ENCODE results near the gene CWC27.

CWC27 gene

GRCh38 chr5:65009207-65009606, 240.5 kb downstream of the CWC27 start:
- no peak for DNase-seq

DNA sequence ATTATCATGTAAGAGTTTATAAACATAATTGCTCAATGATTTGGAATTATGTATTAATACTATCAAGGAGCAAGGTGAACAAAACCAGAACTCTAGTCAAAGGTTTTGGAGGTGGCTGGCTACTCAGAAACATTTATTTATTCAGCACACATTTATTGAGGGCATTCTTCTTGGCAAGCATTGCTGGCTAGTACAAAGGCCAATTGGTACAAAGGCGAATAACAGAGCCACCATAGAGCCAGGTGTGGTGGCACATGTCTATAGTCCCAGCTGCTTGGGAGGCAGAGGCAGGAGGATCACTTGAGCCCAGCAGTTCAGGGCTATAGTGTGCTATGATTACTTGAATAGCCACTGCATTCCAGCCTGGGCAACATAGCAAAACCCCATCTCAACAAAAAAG, 242.1 kb downstream of the CWC27 start:
- DNase-seq: no peak

DNA sequence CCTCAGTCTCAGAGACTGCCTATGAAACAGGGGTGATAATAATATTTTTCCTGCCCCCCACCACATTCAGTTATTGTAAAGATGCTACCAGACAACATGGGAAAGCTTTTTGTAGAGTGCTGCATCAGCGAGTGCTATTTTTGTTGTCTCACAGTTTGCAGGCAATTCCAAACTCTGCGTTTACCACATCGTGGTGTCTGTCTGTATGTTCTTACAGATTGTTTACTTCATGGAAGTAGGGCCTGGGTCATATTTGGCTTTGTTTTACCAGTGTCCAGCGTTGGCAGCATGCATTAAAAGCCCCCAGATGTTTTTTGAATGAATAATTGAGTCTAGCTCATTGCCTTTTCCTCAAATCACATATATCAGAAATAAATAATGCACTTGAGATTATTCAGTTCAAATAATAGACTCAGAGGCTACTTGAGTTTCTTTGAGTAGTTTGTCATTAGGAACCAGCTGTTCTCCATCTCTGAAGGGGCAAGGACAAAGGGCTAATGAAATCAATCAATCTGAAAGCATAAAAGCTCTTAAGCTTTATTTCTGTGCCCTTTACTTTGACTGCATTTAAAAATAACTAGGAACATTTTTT, 243.7 kb downstream of the CWC27 start:
- DNase-seq: no peak

DNA sequence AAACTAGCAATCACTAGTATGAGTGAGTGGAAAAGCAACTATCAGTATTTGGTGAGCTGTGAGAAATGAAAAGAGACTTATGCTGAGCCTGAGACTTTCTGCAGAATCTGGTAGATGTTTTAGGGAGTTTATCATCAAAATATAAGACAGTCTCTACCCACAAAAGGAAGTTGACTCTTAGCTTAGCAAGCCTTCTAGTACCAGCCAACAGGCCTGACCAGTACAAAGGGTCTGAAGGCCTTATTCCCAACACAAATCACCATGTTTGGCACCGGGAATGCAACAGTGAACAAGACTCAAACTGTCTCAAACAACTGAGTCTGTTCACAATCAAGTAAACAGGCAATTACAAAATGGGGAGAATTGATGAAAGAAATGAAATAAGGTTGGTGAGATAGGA, 244.4 kb downstream of the CWC27 start:
- DNase-seq: peak; percentile 45

GRCh38 chr5:65014769-65015168, 246.0 kb downstream of the CWC27 start:
- DNase-seq: no peak

- no peak for DNase-seq
Measured at GRCh38 chr5:65015767-65016166, 247.0 kb downstream of the CWC27 start.

DNA sequence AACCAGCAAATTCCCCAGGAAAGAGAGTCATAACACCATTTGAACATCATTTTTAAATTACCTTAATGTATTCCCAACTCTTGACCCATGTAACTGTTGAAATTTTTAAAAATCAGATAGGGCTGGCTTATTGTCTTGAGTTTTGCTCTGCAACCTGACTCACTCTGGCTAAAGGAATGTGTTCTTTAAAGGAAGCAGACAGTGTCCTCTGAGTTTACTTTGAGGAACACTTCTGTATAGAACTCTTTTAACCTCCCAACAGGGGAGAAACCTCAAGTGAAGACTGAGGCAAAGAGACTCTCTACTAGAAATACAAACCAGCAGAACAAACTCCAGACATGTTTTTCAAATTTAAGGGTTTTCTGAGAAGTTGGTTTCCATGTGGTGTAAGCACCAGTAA, 248.9 kb downstream of the CWC27 start:
- peak; percentile 48 for DNase-seq

DNA sequence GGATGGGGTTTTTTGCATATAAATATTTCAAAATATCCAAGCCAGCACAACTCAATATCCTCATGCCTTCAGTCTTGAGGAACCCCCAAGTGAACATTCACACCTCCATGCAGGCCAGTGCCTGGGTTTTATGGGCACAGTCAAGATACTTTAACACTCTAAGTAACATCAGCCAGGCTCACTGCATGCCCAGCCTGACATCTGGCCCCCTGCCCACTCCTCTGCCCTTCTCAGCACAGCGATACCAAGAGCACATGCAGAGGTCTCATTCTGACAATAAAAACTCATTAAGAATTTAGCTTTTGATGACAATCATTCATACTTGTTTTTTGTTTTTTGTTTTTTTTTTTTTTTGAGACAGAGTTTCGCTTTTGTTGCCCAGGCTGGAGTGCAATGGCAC, 250.0 kb downstream of the CWC27 start:
- DNase-seq: no peak

GRCh38 chr5:65020492-65020891, 251.8 kb downstream of the CWC27 start:
- DNase-seq: peak; percentile 86

DNA sequence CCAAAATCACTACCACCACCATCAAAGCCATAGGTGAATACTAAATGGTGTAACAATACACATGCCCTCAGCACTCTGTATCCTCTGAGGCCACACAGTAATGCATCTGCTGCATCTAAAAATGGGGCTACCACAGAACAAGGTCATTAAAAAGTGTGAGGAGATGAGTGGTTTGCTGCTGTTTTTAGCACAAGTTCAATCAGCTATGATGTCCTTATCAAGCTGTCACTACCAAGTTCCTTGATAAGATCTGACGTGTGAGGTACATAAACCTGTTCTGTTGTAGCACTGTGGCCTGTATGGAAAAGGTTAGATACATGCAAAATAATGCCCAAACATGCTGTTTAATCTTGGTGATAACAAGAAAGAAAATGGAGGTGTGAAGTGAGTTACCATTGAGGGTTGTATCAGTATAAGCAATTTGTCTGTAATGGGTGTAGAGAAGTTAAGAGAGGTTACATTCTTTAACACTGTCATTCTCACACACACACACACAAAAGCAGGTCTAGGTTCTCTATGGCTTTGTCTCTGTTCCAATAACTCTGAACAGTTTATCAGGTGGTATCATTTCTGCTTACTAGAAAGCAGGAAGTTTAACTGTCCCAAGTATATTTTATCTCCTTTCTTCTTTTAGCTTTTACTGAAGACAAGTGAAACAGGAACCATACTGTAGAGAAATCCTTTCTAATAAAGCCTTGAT, 252.9 kb downstream of the CWC27 start:
- no peak for DNase-seq

DNA sequence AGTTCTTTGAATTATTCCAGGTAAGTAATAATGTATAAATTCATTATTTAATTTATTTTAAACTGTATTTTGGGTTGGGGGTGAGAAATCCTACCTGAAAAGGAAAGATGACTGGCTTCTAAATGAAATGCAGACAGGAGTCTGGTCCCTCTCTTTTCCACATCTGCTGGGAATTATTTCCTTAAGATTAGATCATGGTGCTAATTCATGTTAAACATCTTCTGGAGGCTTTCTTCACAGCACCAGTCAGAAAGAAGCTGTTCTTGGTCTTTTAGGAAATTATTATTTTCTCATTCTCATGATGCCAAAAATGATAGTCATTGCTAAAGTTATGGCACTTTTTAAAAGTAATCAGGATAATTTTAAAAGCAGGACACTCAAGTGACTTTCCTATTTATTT, 254.2 kb downstream of the CWC27 start:
- DNase-seq: peak; percentile 22

GRCh38 chr5:65024681-65025080, 256.0 kb downstream of the CWC27 start:
- peak; percentile 29 for DNase-seq

DNA sequence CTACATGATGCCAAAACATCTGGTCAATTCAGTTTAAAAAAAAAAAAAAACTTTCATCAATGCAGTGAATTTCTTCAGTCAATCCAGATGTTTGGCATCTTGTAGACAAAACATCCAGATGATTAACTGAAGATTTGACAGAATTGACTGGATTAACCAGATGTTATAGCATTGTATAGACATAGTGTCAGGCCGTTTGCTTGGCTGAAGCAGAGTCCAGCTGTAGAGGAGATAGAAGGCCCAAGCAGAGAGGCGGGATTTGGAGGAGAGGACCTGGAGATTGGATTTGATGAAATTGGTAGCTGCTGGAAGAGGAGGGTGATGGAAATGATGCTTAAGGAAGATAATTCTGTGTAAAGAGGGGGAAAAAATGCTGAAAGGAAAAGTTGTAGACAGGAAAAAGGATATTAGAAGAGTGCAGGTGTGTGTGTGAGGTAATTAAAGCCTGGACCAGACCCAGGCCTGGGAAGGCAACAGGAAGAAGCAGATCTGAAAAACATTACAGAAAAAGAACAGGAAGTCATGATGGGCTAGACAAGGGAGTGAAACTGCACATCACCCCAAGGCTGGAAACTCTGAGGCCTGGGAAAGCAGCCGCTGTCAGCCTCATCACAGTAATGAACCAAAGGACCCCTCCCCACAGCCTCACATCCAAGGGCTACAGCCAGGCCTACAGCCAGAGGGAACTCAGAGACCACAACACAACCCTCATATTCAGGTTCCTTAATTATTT, 258.3 kb downstream of the CWC27 start:
- DNase-seq: no peak

- peak; percentile 57 for DNase-seq
Measured at GRCh38 chr5:65029178-65029577, 260.4 kb downstream of the CWC27 start.

DNA sequence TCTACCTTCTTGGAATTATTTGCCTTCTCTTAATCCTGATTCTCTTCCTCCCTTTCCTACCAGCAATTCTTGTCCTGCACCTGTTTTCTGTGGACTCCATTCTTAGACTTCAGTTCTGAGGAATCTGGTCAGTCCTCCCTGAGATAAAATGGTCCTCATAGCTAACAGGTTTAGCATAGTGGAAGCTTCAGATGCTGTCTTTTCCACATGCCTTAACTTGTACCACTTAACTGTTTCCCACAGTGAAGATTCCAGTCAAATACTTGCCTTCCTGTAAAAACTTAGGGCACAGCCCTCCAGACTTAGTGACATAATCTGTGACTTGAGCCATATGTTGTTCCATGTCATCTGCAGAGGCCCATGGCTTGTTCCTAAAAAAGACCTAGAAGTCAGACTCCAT, 261.3 kb downstream of the CWC27 start:
- DNase-seq: no peak

DNA sequence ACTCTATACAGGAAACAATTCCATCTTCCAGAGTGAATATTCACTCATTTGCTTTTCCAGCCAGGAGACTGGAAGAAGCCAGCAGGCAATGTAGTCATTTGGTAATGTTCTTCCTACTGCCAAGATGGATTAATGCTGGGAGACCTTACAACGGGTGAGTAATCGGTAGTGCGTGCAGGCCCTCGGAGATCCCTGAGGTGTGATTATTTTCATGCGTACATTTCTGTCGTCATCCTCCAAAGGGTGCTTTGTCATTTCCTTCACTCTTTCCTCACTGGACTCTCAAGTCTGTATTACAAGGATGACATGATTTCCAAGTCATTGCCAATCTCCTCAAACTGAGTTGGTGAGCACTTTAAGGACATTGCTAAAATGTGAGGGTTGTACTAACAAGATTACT, 263.5 kb downstream of the CWC27 start:
- peak; percentile 98 for DNase-seq

- no peak for DNase-seq
Measured at GRCh38 chr5:65034029-65034812, 265.5 kb downstream of the CWC27 start.

DNA sequence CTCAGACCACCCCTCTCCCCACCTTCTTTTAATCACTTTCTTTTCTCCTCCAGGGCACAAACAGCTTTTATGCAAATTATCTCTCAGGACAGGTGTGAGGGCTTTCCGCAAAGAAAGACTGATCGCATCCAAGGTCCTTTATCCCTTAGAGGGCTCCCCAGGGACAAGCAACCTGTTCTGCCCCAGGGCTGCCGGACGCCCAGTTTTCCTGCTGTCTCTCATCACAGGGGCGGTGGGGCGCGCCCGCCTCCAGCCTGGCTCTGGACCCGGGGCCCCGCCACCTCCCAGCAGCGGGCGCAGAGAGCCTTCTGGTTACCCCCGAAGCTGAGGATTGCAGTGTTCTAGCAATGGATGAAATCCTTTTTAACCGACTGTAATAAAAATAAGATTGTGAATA, 266.1 kb downstream of the CWC27 start:
- DNase-seq: no peak

DNA sequence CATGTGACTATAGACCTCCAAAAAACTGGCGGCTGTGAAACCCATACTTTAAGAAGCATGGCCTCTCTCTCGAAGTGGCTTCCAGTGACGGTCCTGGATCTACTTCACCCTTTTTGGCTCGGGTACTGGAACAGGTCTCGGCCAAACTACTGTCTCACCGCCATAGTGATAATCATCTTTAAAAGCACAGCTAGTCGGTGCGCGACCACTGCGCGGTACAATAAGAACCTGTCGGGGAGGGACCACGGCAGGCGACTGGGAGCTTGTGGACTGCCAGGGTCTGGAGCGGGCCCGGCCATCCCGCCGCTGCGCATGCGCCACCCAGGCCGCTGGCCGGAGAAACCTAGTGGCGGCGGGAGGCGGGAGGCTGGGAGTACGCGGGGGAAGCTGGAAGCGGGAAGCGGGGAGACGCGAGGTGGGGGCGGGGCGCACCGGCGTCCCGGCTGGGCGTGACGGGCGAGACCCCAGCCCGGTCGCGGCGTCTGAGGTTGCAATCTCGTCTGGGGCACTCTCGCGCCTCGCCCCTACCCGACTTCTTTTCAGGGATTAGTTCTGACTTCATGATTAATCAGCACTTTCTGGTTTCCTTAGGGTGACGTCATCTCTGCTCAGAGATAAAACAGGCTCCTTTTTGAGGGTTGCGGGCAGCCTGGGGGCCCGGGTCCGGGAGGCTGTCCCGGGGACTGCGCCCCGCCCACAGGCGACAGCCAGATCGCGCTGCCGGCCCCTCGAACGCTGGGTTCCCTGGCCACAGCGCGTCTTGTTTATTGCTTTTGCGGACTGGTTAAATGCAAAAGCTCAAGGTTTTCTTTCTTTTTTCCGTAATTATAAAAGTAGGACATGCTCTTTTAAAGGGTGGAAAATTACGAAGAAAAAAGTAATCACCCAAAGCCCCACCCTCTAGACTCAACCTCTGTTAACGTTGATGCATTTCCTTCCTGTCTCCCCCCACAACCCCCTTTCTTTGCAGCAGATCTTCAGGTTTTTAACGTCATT, 266.8 kb downstream of the CWC27 start:
- peak; percentile 98 for DNase-seq

DNA sequence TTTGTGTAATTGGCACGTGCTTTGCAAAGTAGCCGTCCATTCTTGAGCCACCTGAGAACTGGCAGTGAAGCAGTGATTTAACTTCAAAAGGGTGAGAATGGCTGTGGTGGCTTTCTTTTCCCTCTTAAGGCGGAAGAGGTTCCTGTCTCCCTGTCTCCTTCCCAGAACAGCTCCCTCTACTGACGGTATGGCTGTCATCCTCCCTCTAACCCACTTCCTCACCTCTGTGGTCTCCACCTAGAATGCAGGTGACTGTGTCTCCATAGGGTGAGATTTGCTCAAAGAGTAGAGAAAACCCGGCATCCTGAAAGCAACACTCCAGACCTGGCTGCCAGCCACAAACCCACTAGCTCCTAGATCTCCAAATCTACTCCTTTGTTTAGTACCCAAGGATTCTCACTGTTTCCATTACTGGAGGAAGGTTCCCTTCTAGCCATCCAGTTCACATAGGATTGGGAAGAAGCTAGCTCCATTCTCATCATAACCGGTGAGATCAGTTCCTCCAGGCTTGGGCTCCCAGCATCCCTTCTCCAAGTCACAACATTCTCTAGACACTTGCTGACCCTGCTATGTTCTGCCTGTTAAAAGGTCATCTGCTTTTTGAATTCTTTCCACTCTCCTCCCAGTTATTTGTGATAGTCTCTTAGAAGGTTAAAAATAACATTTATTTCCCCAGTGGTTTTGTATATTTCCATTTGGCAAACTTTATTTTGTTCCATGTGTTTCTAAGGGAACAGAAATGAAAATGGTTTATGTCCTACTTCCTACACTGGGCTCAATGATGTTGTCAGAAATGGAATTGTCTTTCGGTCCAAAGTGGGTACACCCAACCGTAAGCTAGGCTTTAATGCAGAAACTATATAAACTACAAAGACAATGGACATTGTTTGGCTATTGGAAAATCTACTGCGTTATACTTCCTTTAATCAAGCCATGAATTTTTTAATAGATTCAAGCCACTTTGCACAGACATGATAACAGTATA, 269.4 kb downstream of the CWC27 start:
- no peak for DNase-seq
